OCI-LY1 (cell line): Measurements from ENCODE around the gene DLL4.

ENCODE experiments used
- EZH2 ChIP-seq: fragments of 200-600 bp; sonication (generic), shearing (Covaris generic); IDR thresholded peaks from 2 replicates; pipeline ENCODE4 v1.8.0; 2017; ENCODE audit warnings: borderline replicate concordance, mixed run types, mild to moderate bottlenecking, antibody characterized with exemption, low read length, moderate library complexity, mixed read lengths
- TF ChIP-seq, protein P1 (sequence below): fragments of 200-600 bp; sonication (generic), shearing (Covaris generic); IDR thresholded peaks from 2 replicates; pipeline ENCODE4 v1.5.1; 2017; ENCODE audit warnings: mild to moderate bottlenecking, antibody characterized with exemption, low read length, moderate library complexity, mixed read lengths

DNA sequence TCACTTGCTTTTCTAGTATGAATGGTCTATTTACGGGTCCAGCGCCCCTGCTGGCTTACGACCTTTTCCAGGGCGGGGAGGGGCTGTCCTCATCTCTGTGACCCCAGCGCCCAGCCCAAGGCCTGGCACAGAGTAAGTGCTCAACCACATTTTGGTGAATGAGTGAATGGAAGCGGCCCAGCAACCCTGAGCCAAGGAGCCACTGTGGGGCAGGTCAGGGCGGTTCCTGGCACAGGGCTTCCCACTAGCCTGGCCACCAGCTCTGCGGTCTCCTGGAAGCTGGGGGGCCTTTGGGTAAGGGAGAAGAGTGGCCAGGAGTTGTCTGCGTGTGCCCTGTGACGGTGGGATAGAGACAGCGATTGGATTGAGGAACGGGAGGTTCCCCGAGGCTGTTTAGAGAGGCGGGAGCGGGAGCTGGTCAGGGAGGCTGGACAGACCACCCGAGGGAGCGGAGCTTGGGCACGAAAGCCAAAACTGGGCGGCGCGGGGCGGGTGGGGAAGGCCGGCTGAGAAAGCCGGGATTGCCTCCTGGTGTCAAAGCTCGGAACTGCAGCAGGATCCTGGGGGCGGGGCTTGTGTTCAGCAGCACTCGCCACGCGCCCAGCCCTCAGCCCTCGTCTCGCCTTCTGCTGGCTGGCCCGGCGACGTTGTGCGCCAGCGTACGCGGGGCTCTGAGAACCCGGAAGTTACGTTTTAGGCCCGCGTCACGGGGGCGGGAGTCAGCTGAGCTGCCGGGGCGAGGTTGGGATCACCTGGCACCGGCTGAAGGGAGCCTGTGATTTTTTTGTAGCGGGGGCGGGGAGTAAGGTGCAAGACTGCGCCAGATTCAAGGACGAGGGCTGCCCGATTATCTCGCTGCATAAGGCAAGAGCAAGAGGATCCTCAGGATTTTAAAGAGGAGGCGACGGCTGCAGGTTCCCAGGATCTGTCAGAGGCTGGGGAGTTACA lies 35.1 kb upstream of the DLL4 start, which contains the start of gene VPS18:
- TF ChIP-seq EZH2 = no peak
- TF ChIP-seq, protein P1, sequence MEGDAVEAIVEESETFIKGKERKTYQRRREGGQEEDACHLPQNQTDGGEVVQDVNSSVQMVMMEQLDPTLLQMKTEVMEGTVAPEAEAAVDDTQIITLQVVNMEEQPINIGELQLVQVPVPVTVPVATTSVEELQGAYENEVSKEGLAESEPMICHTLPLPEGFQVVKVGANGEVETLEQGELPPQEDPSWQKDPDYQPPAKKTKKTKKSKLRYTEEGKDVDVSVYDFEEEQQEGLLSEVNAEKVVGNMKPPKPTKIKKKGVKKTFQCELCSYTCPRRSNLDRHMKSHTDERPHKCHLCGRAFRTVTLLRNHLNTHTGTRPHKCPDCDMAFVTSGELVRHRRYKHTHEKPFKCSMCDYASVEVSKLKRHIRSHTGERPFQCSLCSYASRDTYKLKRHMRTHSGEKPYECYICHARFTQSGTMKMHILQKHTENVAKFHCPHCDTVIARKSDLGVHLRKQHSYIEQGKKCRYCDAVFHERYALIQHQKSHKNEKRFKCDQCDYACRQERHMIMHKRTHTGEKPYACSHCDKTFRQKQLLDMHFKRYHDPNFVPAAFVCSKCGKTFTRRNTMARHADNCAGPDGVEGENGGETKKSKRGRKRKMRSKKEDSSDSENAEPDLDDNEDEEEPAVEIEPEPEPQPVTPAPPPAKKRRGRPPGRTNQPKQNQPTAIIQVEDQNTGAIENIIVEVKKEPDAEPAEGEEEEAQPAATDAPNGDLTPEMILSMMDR = peak; percentile 73
